Skeletal muscle tissue (tissue), 4 donors: ENCODE data around the gene ARHGAP15. TPM values are rescaled to one million over a fixed set of nuclear protein-coding genes. Genes with fewer than 3 reads are reported as not detected.

Source experiments
- H3K27ac ChIP-seq: one replicate; pipeline ENCODE4 v1.7.0; 2013; ENCODE audit warnings: mild to moderate bottlenecking, low read depth, low read length, inconsistent platforms
- H3K27me3 ChIP-seq, 3 donors: one replicate each; pipeline ENCODE4 v1.7.0; 2013; ENCODE audit warnings: low read length in 3 of 3; ENCODE audit not compliant: control insufficient read depth in 3 of 3, insufficient read depth in 3 of 3
- H3K36me3 ChIP-seq, 3 donors: one replicate each; pipeline ENCODE4 v1.7.0; 2013; ENCODE audit warnings: low read length in 3 of 3; ENCODE audit not compliant: control insufficient read depth in 3 of 3, insufficient read depth in 3 of 3
- H3K4me1 ChIP-seq, 3 donors: one replicate each; pipeline ENCODE4 v1.7.0; 2013; ENCODE audit warnings: low read length in 3 of 3, mild to moderate bottlenecking in 3 of 3; ENCODE audit not compliant: control insufficient read depth in 3 of 3, insufficient read depth in 3 of 3
- H3K4me3 ChIP-seq, 3 donors: one replicate each; pipeline ENCODE4 v1.7.0; 2013; ENCODE audit warnings: low read length in 3 of 3
- H3K9ac ChIP-seq, 3 donors: one replicate each; pipeline ENCODE4 v1.7.0; 2013; ENCODE audit warnings: low read length in 3 of 3, mild to moderate bottlenecking in 3 of 3, moderate library complexity in 2 of 3, low read depth in 1 of 3
- H3K9me3 ChIP-seq, 3 donors: one replicate each; pipeline ENCODE4 v1.7.0; 2013; ENCODE audit warnings: low read length in 3 of 3; ENCODE audit not compliant: control insufficient read depth in 3 of 3
- total RNA-seq: library from RNA; depleted of rRNA; stranded (reverse); fragments of >200 nt; gene quantifications from one replicate; pipeline ENCODE4 v1.2.3, GENCODE V29; 2014
- donor health status: Osteomylitis.

The ARHGAP15 gene
- total RNA-seq, 1 donor from 2014 or later: 33.9 TPM

GRCh38 chr2:143730155-143730952 lies 601.1 kb downstream of the ARHGAP15 start:
- Histone ChIP-seq H3K27me3 (no peaks in the 10 kb centered on the region), H3K36me3 (no peaks in the 10 kb centered on the region), H3K27ac (no peak overlapping the region), H3K4me1 (no peaks in the 10 kb centered on the region), H3K9me3 (no peaks in the 10 kb centered on the region), H3K9ac (no peak overlapping the region), H3K4me3 (no peak overlapping the region)

GRCh38 chr2:143730953-143731260 lies 601.7 kb downstream of the ARHGAP15 start:
- H3K4me3 ChIP-seq: no peak overlapping the region
- no peak overlapping the region for H3K27ac ChIP-seq
- no peak overlapping the region for H3K9ac ChIP-seq
- H3K9me3 ChIP-seq: no peaks in the 10 kb centered on the region
- no peaks in the 10 kb centered on the region for H3K27me3 ChIP-seq
- H3K36me3 ChIP-seq: no peaks in the 10 kb centered on the region
- H3K4me1 ChIP-seq: no peaks in the 10 kb centered on the region

- Histone ChIP-seq H3K4me3 (no peak overlapping the region), H3K27me3 (no peaks in the 10 kb centered on the region), H3K9ac (no peak overlapping the region)
Measured at GRCh38 chr2:143732076-143732475, 602.9 kb downstream of the ARHGAP15 start.

GRCh38 chr2:143732871-143733270 lies 603.7 kb downstream of the ARHGAP15 start:
- H3K36me3 ChIP-seq: no peaks in the 10 kb centered on the region
- H3K9ac ChIP-seq: no peak overlapping the region
- no peaks in the 10 kb centered on the region for H3K27me3 ChIP-seq
- H3K9me3 ChIP-seq: no peaks in the 10 kb centered on the region
- no peaks in the 10 kb centered on the region for H3K4me1 ChIP-seq
- H3K27ac ChIP-seq: no peak overlapping the region
- no peak overlapping the region for H3K4me3 ChIP-seq

More at GRCh38 chr2:143732076-143732475, 602.9 kb downstream of the ARHGAP15 start:
- Histone ChIP-seq H3K27ac (no peak overlapping the region), H3K36me3 (no peaks in the 10 kb centered on the region), H3K9me3 (no peaks in the 10 kb centered on the region), H3K4me1 (no peaks in the 10 kb centered on the region)

GRCh38 chr2:143734507-143734906 lies 605.3 kb downstream of the ARHGAP15 start:
- Histone ChIP-seq H3K9ac (no peak overlapping the region), H3K27me3 (no peaks in the 10 kb centered on the region), H3K4me3 (no peak overlapping the region), H3K36me3 (no peaks in the 10 kb centered on the region), H3K4me1 (no peaks in the 10 kb centered on the region), H3K9me3 (no peaks in the 10 kb centered on the region), H3K27ac (no peak overlapping the region)

GRCh38 chr2:143736904-143737303 lies 607.7 kb downstream of the ARHGAP15 start:
- Histone ChIP-seq H3K4me1 (no peaks in the 10 kb centered on the region), H3K4me3 (no peak overlapping the region), H3K36me3 (no peaks in the 10 kb centered on the region), H3K9me3 (no peaks in the 10 kb centered on the region), H3K9ac (no peak overlapping the region), H3K27me3 (no peaks in the 10 kb centered on the region), H3K27ac (no peak overlapping the region)

- no peaks in the 10 kb centered on the region for H3K9me3 ChIP-seq
- no peak overlapping the region for H3K27ac ChIP-seq
- H3K27me3 ChIP-seq: no peaks in the 10 kb centered on the region
- H3K9ac ChIP-seq: no peak overlapping the region
- peaks cover 0 to 2% (median 0%) of the 10 kb centered on the region in 3 donors for H3K4me1 ChIP-seq
- no peak overlapping the region for H3K4me3 ChIP-seq
- H3K36me3 ChIP-seq: no peaks in the 10 kb centered on the region
Measured at GRCh38 chr2:143740431-143740830, 611.2 kb downstream of the ARHGAP15 start.

- no peak overlapping the region for H3K4me3 ChIP-seq
- H3K27ac ChIP-seq: no peak overlapping the region
- H3K9ac ChIP-seq: no peak overlapping the region
- H3K4me1 ChIP-seq: peaks cover 0 to 2% (median 0%) of the 10 kb centered on the region in 3 donors
- H3K36me3 ChIP-seq: no peaks in the 10 kb centered on the region
- H3K9me3 ChIP-seq: no peaks in the 10 kb centered on the region
- H3K27me3 ChIP-seq: no peaks in the 10 kb centered on the region
Measured at GRCh38 chr2:143741205-143741604, 612.0 kb downstream of the ARHGAP15 start.

- H3K27ac ChIP-seq: no peak overlapping the region
- no peak overlapping the region for H3K4me3 ChIP-seq
- no peaks in the 10 kb centered on the region for H3K9me3 ChIP-seq
- H3K4me1 ChIP-seq: peaks cover 0 to 2% (median 0%) of the 10 kb centered on the region in 3 donors
- no peaks in the 10 kb centered on the region for H3K36me3 ChIP-seq
- H3K27me3 ChIP-seq: no peaks in the 10 kb centered on the region
- H3K9ac ChIP-seq: no peak overlapping the region
Measured at GRCh38 chr2:143742581-143742980, 613.4 kb downstream of the ARHGAP15 start.

GRCh38 chr2:143744114-143744513 lies 614.9 kb downstream of the ARHGAP15 start:
- no peak overlapping the region for H3K4me3 ChIP-seq
- peaks cover 0 to 2% (median 0%) of the 10 kb centered on the region in 3 donors for H3K4me1 ChIP-seq
- H3K36me3 ChIP-seq: no peaks in the 10 kb centered on the region
- no peak overlapping the region for H3K9ac ChIP-seq
- no peaks in the 10 kb centered on the region for H3K9me3 ChIP-seq
- no peaks in the 10 kb centered on the region for H3K27me3 ChIP-seq
- no peak overlapping the region for H3K27ac ChIP-seq
